Body of pancreas (tissue), 4 donors: Measurements from ENCODE around the gene MKRN2. TPM values are rescaled to one million over a fixed set of nuclear protein-coding genes. Genes with fewer than 3 reads are reported as not detected.

ENCODE experiments used
- ATAC-seq: fragments of 150-250 bp; one replicate; pipeline ENCODE4 v1.9.1; 2016
- DNase-seq, 4 donors: peaks; one replicate each; pipeline ENCODE4 v3.0.0-alpha.2; 2019
- H3K27ac ChIP-seq, 4 donors: fragments of 200-600 bp; sonication (generic); 1 replicate in 3 of 4; 2 replicates in 1 of 4; pipeline versions ENCODE4 v1.5.1 to v1.6.1; 2016 to 2019; ENCODE audit warnings: mild to moderate bottlenecking in 1 of 4, mixed read lengths in 1 of 4, moderate library complexity in 1 of 4
- H3K27me3 ChIP-seq, 2 donors: fragments of 200-600 bp; sonication (generic); one replicate each; pipeline ENCODE4 v1.6.0; 2016; ENCODE audit warnings: mild to moderate bottlenecking in 1 of 2
- H3K36me3 ChIP-seq, 2 donors: fragments of 200-600 bp; sonication (generic); replicated peaks in 1 of 2; 2 replicates each; pipeline ENCODE4 v1.5.1; 2016; ENCODE audit warnings: low read depth in 2 of 2; ENCODE audit not compliant: insufficient read depth in 1 of 2
- H3K4me1 ChIP-seq: fragments of 200-600 bp; sonication (generic); one replicate; pipeline ENCODE4 v1.6.0; 2016
- H3K4me3 ChIP-seq, 2 donors: fragments of 200-600 bp; sonication (generic); 1 replicate in 1 of 2; 2 replicates in 1 of 2; pipeline ENCODE4 v1.5.1; 2016 to 2019
- H3K9me3 ChIP-seq, 3 donors: fragments of 200-600 bp; sonication (generic); 1 replicate in 2 of 3; 2 replicates in 1 of 3; pipeline ENCODE4 v1.5.1; 2016
- CTCF ChIP-seq, 7 experiments: fragments of 450-650 bp in 4 of 7; fragments of 200-600 bp in 3 of 7; sonication (generic) in 3 of 7; IDR thresholded peaks; one replicate each; pipeline ENCODE4 v1.5.1; 2016 to 2019; ENCODE audit warnings: antibody characterized with exemption in 7 of 7
- POLR2A ChIP-seq, 3 donors: fragments of 450-650 bp; IDR thresholded peaks; one replicate each; pipeline ENCODE4 v1.6.1; 2016; ENCODE audit warnings: antibody characterized with exemption in 3 of 3, mild to moderate bottlenecking in 2 of 3
- WGBS, 2 donors: methylation state at CpG; one replicate each; pipeline ENCODE4 v1.1.5; 2017; 5-methylcytosine and 5-hydroxymethylcytosine counted together
- intact Hi-C: fragments of 100-400 bp; cut with DNase I; formaldehyde crosslinking; loops from one replicate; pipeline ENCODE4 v1.15.1; 2023
- total RNA-seq, 2 donors: library from RNA; depleted of rRNA; stranded (reverse); fragments of >200 nt; gene quantifications; one replicate each; pipeline ENCODE4 v1.1.0, GENCODE V29; 2016

Gene MKRN2
- total RNA-seq, 2 donors from 2014 or later, result 21.8 to 28.3 TPM

DNA sequence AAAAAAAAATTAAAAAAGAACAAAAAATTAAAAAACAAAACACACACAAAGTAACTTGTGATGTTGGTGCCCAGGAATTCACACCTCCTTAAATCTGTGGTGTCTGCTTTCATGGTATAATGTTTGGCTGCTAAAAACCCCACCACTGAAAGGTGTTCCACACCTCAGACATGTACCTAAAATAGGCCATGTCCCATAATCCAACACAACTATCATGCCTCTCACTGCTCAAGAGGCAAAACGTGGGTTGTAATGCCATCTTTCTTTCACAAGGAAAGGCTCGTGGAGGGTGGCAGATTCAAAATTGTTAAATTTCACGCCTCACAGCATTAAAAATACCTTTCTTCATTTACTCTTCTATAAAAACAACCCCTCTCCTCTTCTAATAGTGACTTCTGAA, 29.5 kb downstream of the MKRN2 start:
- intact Hi-C loops, result no loop called here

DNA sequence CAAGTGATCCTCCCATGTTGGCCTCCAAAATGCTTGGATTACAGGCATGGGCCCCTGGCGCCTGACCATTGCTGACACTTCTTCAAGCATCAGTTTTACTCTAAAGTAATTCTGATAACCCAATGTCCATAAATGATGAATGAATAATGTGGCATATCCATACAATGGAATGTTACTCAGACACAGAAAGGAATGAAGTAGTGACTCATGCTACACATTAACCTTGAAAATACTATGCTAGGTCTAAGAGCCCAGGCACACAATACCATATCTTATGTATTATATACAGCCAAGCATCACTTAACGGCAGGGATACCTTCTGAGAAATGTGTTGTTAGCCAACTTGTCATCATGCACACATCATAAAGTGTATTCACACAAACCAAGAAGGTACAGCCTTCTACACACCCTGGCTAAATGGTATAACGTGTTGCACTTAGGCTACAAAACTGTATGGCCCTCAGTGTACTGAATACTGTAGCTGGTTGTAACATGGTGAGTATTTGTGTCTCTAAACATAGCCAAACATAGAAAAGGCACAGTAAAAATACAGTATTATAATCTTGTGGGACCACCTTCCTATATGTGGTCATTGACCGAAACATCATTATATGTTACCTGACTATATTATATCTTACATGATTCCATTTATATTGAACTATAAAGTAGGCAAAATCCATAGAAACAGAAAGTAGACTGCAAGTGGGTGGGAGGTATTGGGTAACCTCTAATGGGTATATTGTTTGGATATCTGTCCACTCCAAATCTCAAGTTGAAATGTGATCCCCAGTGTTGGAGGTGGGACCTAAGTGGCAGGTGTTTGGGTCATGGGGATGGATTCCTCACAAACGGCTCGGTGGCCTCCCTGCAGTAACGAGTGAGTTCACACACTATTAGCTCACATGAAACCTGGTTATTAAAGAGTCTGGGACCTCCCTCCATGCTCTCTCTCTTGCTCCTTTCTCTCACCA, 31.4 kb downstream of the MKRN2 start:
- intact Hi-C loops, result no loop called here
- ATAC-seq (no peak), DNase-seq (no peak)
- Histone ChIP-seq H3K4me1 (peaks cover 12% of the 10 kb centered on the region), H3K36me3 (peaks cover 4 to 33% of the 10 kb centered on the region in 2 donors), H3K27me3 (no peaks in the 10 kb centered on the region), H3K4me3 (no peak overlapping the region), H3K27ac (no peak overlapping the region), H3K9me3 (no peaks in the 10 kb centered on the region)
- TF ChIP-seq POLR2A (IDR thresholded peaks at IDR 0.05) (no peak), CTCF (IDR thresholded peaks at IDR 0.05) (no peak)
- WGBS, 2 donors, result 71 to 82% methylated on average over 7 of the region's 7 CpGs

More for the DNA sequence above, 29.5 kb downstream of the MKRN2 start:
- DNase-seq, result no peak
- no peak overlapping the region for H3K4me3 ChIP-seq
- H3K4me1 ChIP-seq, result no peaks in the 10 kb centered on the region
- H3K36me3 ChIP-seq, result peaks cover 4 to 47% of the 10 kb centered on the region in 2 donors
- H3K27ac ChIP-seq, result no peak overlapping the region
- ATAC-seq, result no peak
- 73 to 85% methylated on average over 3 of the region's 3 CpGs for WGBS, 2 donors
- TF ChIP-seq CTCF (IDR thresholded peaks at IDR 0.05), result no peak
- no peak for TF ChIP-seq POLR2A (IDR thresholded peaks at IDR 0.05)
- H3K9me3 ChIP-seq, result no peaks in the 10 kb centered on the region
- H3K27me3 ChIP-seq, result no peaks in the 10 kb centered on the region

GRCh38 chr3:12590096-12590495, 33.2 kb downstream of the MKRN2 start:
- Histone ChIP-seq H3K27ac (no peak overlapping the region), H3K36me3 (peaks cover 4 to 19% of the 10 kb centered on the region in 2 donors), H3K4me1 (peaks cover 12% of the 10 kb centered on the region), H3K4me3 (no peak overlapping the region), H3K9me3 (no peaks in the 10 kb centered on the region), H3K27me3 (no peaks in the 10 kb centered on the region)
- WGBS, 2 donors, result 96 to 100% methylated on average over 4 of the region's 4 CpGs
- ATAC-seq, result no peak
- no peak for DNase-seq
- TF ChIP-seq POLR2A (IDR thresholded peaks at IDR 0.05), result no peak
- no peak for TF ChIP-seq CTCF (IDR thresholded peaks at IDR 0.05)
- intact Hi-C loops, result no loop called here

DNA sequence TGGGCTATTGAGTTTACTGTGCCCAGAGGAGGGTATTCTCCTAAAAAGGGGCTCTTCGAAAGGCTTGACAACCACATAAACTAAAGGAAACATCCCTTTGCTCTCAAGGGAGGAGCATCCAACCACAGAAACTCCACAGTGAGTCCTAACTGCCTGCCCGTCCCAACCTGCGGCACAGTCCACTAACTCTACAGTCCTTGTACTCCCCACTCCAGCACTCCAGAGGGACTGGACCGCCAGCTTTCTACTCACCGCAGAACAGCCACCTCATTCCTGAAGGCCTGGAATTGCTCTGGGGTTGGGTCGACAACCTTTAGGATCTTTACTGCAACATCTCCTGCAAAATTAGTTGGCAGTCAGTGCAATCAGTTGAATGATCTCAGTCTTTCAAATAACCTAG, 34.6 kb downstream of the MKRN2 start:
- no peak for DNase-seq
- ATAC-seq, result no peak
- no peak overlapping the region for H3K4me3 ChIP-seq
- 98 to 100% methylated on average over 6 of the region's 6 CpGs for WGBS, 2 donors
- peaks cover 12% of the 10 kb centered on the region for H3K4me1 ChIP-seq
- H3K36me3 ChIP-seq, result peaks cover 4 to 18% of the 10 kb centered on the region in 2 donors
- no peaks in the 10 kb centered on the region for H3K27me3 ChIP-seq
- TF ChIP-seq CTCF (IDR thresholded peaks at IDR 0.05) (no peak), POLR2A (IDR thresholded peaks at IDR 0.05) (no peak)
- peak overlapping the region in 1 of 4 donors; percentile 59 for H3K27ac ChIP-seq
- no peaks in the 10 kb centered on the region for H3K9me3 ChIP-seq
- intact Hi-C loops, result no loop called here
